ENCODE results near the gene SNORC.

Gene SNORC

GRCh38 chr2:232883116-232883721 is 13.2 kb downstream of the SNORC start:
- DNase-seq, result no peak

GRCh38 chr2:232884001-232884421 is 13.9 kb downstream of the SNORC start:
- DNase-seq, result no peak

- DNase-seq, result no peak
Observed at GRCh38 chr2:232884549-232885263, 14.6 kb downstream of the SNORC start.

- no peak for DNase-seq
Observed at GRCh38 chr2:232885264-232885961, 15.3 kb downstream of the SNORC start.

- no peak for DNase-seq
Observed at GRCh38 chr2:232886176-232886575, 16.1 kb downstream of the SNORC start.

GRCh38 chr2:232886632-232887031 is 16.6 kb downstream of the SNORC start:
- no peak for DNase-seq

GRCh38 chr2:232887171-232887850 is 17.2 kb downstream of the SNORC start:
- no peak for DNase-seq

DNA sequence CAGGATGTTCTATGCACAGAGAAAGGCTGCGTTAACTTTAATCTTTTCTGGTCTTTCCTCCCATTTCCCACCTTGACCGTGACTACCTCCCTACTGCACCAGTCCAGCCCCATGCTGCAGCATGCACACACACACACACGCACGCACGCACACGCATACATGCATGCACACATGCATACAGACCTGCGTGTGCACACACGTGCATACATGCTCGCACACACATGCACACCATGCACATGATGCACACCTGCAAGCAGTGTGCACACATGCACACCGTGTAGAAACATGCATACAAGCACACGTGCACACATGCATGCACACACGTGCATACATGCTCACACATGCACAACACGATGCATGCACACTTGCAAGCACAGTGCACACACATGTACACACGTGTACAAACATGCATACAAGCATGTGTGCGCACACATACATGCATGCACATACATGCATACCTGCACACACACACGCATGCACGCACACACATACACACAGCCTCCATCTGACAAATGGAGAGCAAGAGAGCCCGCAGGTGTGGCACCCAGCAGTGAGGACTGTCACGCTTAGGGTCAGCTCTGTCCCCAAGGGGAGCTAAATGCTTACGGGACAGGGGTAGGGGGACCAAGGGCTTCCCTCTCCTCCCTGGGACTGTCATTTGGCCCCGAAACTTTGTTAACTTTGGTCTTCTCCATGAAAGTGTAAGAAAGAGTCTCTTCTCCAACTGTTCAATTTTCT is 18.2 kb downstream of the SNORC start:
- DNase-seq, result no peak

GRCh38 chr2:232888839-232889529 is 18.9 kb downstream of the SNORC start:
- no peak for DNase-seq

GRCh38 chr2:232889876-232890401 is 19.9 kb downstream of the SNORC start:
- no peak for DNase-seq

- no peak for DNase-seq
Observed at GRCh38 chr2:232890536-232890895, 20.5 kb downstream of the SNORC start.

GRCh38 chr2:232890896-232891601 is 21.0 kb downstream of the SNORC start:
- DNase-seq, result no peak

- DNase-seq, result no peak
Observed at GRCh38 chr2:232891621-232892071, 21.6 kb downstream of the SNORC start.

DNA sequence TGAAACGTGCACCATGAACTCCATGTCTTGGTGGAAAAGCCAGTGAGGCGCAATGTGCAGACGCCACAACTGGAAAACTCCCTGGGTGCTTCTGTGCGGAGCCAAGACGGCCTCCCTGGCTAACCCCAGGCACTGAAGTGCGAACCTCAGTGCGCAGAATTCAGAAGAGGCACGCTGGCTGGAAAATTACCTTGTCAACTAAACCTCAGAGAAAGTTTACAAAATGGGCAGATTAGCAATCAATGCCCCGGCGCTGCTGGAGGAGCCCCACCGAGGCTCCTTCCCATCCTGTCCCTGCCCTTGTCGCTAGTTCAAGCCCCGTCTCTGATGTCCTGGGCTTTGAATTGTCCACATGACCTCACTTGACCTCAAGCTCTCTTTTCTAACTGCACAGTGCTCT is 22.2 kb downstream of the SNORC start:
- no peak for DNase-seq

DNA sequence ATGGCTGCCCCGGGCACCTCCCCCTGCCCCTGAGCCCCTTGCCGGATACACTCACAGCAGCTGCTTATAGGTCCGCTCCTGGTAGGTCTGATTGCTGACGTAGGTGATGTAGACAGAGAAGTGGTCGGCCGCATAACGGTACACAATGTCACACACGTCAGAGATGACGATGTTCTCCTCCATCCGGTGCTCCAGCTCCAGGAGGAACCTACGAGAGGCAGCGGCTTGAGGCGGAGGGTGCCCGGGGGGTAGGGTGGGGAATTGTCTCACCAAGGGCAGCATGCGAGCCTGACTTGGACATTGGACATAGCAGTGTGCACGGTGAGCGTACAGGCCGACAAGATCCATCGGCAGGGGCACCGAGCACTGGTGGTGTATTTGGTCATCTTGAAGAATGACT is 22.8 kb downstream of the SNORC start:
- no peak for DNase-seq

DNA sequence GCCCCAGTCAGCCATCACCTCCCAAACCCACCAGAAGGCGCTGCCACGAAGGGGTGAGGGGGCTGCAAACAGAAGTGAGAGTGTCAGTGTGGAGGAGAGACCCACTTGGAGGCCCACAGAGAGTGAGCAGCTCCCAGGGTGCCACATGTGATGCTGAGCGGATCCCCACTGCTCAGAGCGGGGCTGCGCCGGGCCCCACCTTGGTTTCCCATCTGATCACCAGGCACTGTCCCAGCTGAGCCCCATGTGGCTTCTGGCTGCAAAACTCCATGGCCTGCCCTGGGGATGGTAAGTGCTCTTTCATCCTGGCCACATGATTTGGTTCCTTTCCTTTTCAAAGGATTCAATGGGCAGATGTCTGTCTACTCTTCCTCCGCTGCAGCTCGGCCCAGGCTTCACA is 23.8 kb downstream of the SNORC start:
- DNase-seq, result no peak

GRCh38 chr2:232894251-232894650 is 24.2 kb downstream of the SNORC start:
- DNase-seq, result no peak

- DNase-seq, result no peak
Observed at GRCh38 chr2:232894746-232895145, 24.7 kb downstream of the SNORC start.

GRCh38 chr2:232896111-232896510 is 26.0 kb downstream of the SNORC start:
- no peak for DNase-seq

DNA sequence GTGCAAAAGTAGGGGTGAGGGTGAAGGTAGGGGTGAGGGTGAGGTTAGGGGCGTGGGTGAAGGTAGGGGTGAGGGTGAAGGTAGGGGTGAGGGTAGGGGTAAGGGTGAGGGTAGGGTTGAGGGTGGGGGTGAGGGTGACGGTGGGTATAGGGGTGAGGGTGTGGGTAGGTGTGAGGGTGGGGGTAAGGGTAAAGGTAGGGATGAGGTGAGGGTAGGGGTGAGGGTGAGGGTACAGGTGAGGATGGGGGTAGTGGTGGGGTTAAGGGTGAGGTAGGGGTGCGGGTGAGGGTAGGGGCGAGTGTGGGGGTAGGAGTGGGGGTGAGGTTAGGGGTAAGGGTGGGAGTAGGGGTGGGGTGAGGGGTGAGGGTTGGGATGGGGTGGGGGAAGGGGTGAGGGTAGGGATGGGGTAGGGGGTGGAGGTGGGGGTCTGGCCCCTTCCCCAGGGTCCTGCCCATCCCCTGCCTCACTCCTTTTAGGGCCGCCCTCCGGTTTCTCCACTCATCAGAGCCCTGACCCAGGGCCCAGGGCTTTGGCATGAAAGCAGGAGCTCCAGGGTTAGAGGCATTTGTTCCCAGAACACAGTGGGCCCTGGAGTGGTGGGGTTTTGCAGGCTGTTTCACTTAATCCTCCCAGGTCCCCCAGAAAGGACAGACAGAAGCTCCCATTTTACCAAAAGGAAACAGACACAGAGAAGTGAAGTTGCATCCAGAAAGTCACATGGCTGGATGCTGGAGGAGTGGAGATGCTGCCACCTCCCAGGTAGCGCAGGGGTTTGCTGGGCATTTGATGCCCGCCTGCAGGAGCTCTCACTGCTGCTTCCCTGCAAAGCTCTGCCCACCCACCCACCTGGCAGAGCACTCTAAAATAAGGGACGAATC is 26.9 kb downstream of the SNORC start:
- no peak for DNase-seq
